Osteoblast (primary cell): ENCODE measurements around the gene CPHXL2. TPM values are rescaled to one million over a fixed set of nuclear protein-coding genes. Genes with fewer than 3 reads are reported as not detected.
A peak's percentile ranks its signal among the peaks of the same experiment; 100 is the strongest.

Source experiments
- DNase-seq: peaks from one replicate; pipeline ENCODE4 v3.0.0; 2011; ENCODE audit warnings: low spot score, mixed read lengths; ENCODE audit not compliant: insufficient read length; ENCODE audit errors: missing footprints
- H2AFZ ChIP-seq: 2 replicates; pipeline ENCODE4 v1.6.0; 2011; ENCODE audit warnings: mild to moderate bottlenecking, low read length
- H3K27ac ChIP-seq: 2 replicates; pipeline ENCODE4 v1.5.1; 2011; ENCODE audit warnings: mild to moderate bottlenecking, low read depth, low read length, moderate library complexity
- H3K27me3 ChIP-seq: 2 replicates; pipeline ENCODE4 v1.6.0; 2012; ENCODE audit warnings: mild to moderate bottlenecking, control low read depth, inconsistent platforms, low read length, moderate library complexity; ENCODE audit not compliant: insufficient read depth
- H3K36me3 ChIP-seq: 2 replicates; pipeline ENCODE4 v1.5.1; 2011; ENCODE audit warnings: mild to moderate bottlenecking, low read length, control low read depth, moderate library complexity; ENCODE audit not compliant: insufficient read depth
- H3K4me1 ChIP-seq: 2 replicates; pipeline ENCODE4 v1.5.1; 2011; ENCODE audit warnings: mild to moderate bottlenecking, low read length, control low read depth, moderate library complexity; ENCODE audit not compliant: insufficient read depth
- H3K4me2 ChIP-seq: 2 replicates; pipeline ENCODE4 v1.6.0; 2011; ENCODE audit warnings: mild to moderate bottlenecking, low read length; ENCODE audit not compliant: insufficient read depth
- H3K4me3 ChIP-seq: fragments of 200-600 bp; sonication (generic); 3 replicates; pipeline ENCODE4 v1.5.1; 2012; ENCODE audit warnings: mild to moderate bottlenecking, low read length, inconsistent platforms; ENCODE audit not compliant: insufficient read depth
- H3K79me2 ChIP-seq: 2 replicates; pipeline ENCODE4 v1.6.0; 2012; ENCODE audit warnings: mild to moderate bottlenecking, low read length, control low read depth, inconsistent platforms; ENCODE audit not compliant: insufficient read depth
- H3K9me3 ChIP-seq: 2 replicates; pipeline ENCODE4 v1.5.1; 2011; ENCODE audit warnings: low read depth, low read length, control low read depth
- H4K20me1 ChIP-seq: 2 replicates; pipeline ENCODE4 v1.6.0; 2012; ENCODE audit warnings: mild to moderate bottlenecking, low read length, control low read depth; ENCODE audit not compliant: insufficient read depth
- CTCF ChIP-seq: IDR thresholded peaks from 2 replicates; pipeline ENCODE4 v1.5.1; 2011; ENCODE audit warnings: mild to moderate bottlenecking, low read depth, low read length, moderate library complexity; ENCODE audit errors: extremely low read depth
- total RNA-seq: library from RNA; depleted of rRNA; stranded (reverse); fragments of >200 nt; gene quantifications from 2 replicates; pipeline ENCODE4 v1.2.3, GENCODE V29; 2012

The CPHXL2 gene
- total RNA-seq, 1 donor: not detected

GRCh38 chr16:75627851-75628250 lies 49.0 kb downstream of the CPHXL2 start:
- Histone ChIP-seq H3K27me3 (no peaks in the 10 kb centered on the region), H4K20me1 (no peaks in the 10 kb centered on the region), H3K9me3 (no peaks in the 10 kb centered on the region), H3K4me1 (peaks cover 5% of the 10 kb centered on the region), H3K4me3 (no peak overlapping the region), H3K79me2 (no peaks in the 10 kb centered on the region), H2AFZ (no peak overlapping the region), H3K36me3 (peaks cover 68% of the 10 kb centered on the region), H3K4me2 (no peak overlapping the region), H3K27ac (no peak overlapping the region)
- no peak for DNase-seq
- no peak for TF ChIP-seq CTCF

GRCh38 chr16:75626806-75627205 lies 50.0 kb downstream of the CPHXL2 start:
- H3K27ac ChIP-seq: no peak overlapping the region
- peaks cover 59% of the 10 kb centered on the region for H3K36me3 ChIP-seq
- no peak for TF ChIP-seq CTCF
- no peak overlapping the region for H3K4me3 ChIP-seq
- no peaks in the 10 kb centered on the region for H3K9me3 ChIP-seq
- no peak overlapping the region for H3K4me2 ChIP-seq
- no peaks in the 10 kb centered on the region for H4K20me1 ChIP-seq
- peaks cover 8% of the 10 kb centered on the region for H3K79me2 ChIP-seq
- DNase-seq: no peak
- no peak overlapping the region for H2AFZ ChIP-seq
- H3K27me3 ChIP-seq: no peaks in the 10 kb centered on the region
- peaks cover 11% of the 10 kb centered on the region for H3K4me1 ChIP-seq

- Histone ChIP-seq H3K79me2 (peaks cover 12% of the 10 kb centered on the region), H3K4me2 (no peak overlapping the region), H3K27ac (no peak overlapping the region), H2AFZ (no peak overlapping the region), H4K20me1 (no peaks in the 10 kb centered on the region), H3K36me3 (peaks cover 49% of the 10 kb centered on the region), H3K4me1 (peaks cover 17% of the 10 kb centered on the region), H3K9me3 (no peaks in the 10 kb centered on the region), H3K27me3 (no peaks in the 10 kb centered on the region), H3K4me3 (no peak overlapping the region)
- DNase-seq: no peak
- TF ChIP-seq CTCF: no peak
These were observed 51.9 kb downstream of the CPHXL2 start for GRCh38 chr16:75624921-75625334.

GRCh38 chr16:75622761-75623605 lies 53.8 kb downstream of the CPHXL2 start, which contains the start of gene ADAT1:
Gene ADAT1 (minus strand): TSS chr16:75623281. CDS start chr16:75620799, 2,482 bp downstream.
- peak; percentile 96 for DNase-seq
- H3K4me2 ChIP-seq: peak within 1 kb of the TSS; percentile 85
- H3K4me3 ChIP-seq: peak within 1 kb of the TSS; percentile 88
- peak within 1 kb of the TSS; percentile 81 for H3K27ac ChIP-seq
- no peaks in the 10 kb centered on the region for H3K27me3 ChIP-seq
- H4K20me1 ChIP-seq: no peaks in the 10 kb centered on the region
- H3K36me3 ChIP-seq: peaks cover 41% of the 10 kb centered on the region
- peaks cover 12% of the 10 kb centered on the region for H3K79me2 ChIP-seq
- H2AFZ ChIP-seq: peak within 1 kb of the TSS; percentile 86
- H3K9me3 ChIP-seq: no peaks in the 10 kb centered on the region
- TF ChIP-seq CTCF: no peak
- peaks cover 17% of the 10 kb centered on the region for H3K4me1 ChIP-seq
